Esophagus (tissue), 2 donors: ENCODE results near the gene KIZ. TPM values are rescaled to one million over a fixed set of nuclear protein-coding genes. Genes with fewer than 3 reads are reported as not detected.

ENCODE experiments used
- H3K27ac ChIP-seq, 2 donors: one replicate each; pipeline ENCODE4 v1.5.1; 2013; ENCODE audit warnings: low read depth in 2 of 2, mild to moderate bottlenecking in 2 of 2, inconsistent platforms in 1 of 2, low read length in 1 of 2, moderate library complexity in 1 of 2
- H3K27me3 ChIP-seq, 2 donors: one replicate each; pipeline ENCODE4 v1.6.1; 2013; ENCODE audit warnings: low read length in 2 of 2, control low read depth in 1 of 2, mild to moderate bottlenecking in 1 of 2; ENCODE audit not compliant: insufficient read depth in 2 of 2, control insufficient read depth in 1 of 2
- H3K36me3 ChIP-seq, 2 donors: one replicate each; pipeline ENCODE4 v1.6.1; 2013; ENCODE audit warnings: low read length in 1 of 2; ENCODE audit not compliant: control insufficient read depth in 2 of 2, insufficient read depth in 2 of 2
- H3K4me1 ChIP-seq, 2 donors: one replicate each; pipeline ENCODE4 v1.6.1; 2013; ENCODE audit warnings: low read length in 1 of 2; ENCODE audit not compliant: control insufficient read depth in 2 of 2, insufficient read depth in 2 of 2
- H3K4me3 ChIP-seq, 2 donors: one replicate each; pipeline ENCODE4 v1.5.1; 2013; ENCODE audit warnings: low read length in 2 of 2, mild to moderate bottlenecking in 2 of 2, low read depth in 1 of 2, moderate library complexity in 1 of 2
- H3K9me3 ChIP-seq, 2 donors: one replicate each; pipeline ENCODE4 v1.6.1; 2013; ENCODE audit warnings: mild to moderate bottlenecking in 2 of 2, low read depth in 1 of 2, low read length in 1 of 2, moderate library complexity in 1 of 2; ENCODE audit not compliant: control insufficient read depth in 2 of 2, insufficient read depth in 1 of 2
- WGBS, 2 donors: extraction: QIAGEN DNeasy Blood & Tissue Kit; methylation state at CpG; one replicate each; pipeline ENCODE4 v1.1.7; 2013; 5-methylcytosine and 5-hydroxymethylcytosine counted together
- polyA plus RNA-seq, 2 donors: library from polyadenylated mRNA; stranded (reverse); fragments of 200-250 nt; gene quantifications; one replicate each; pipeline ENCODE4 v1.2.3, GENCODE V29; 2013
- donor health status: healthy with polysubstance abuse.
- donor health status: Bipolar disorder and iron deficiency.

The KIZ gene
- polyA plus RNA-seq, 2 donors = 4.0 to 5.7 TPM

- peaks cover 0 to 2% of the 10 kb centered on the region in 2 donors for H3K36me3 ChIP-seq
- no peak overlapping the region for H3K27ac ChIP-seq
- no peaks in the 10 kb centered on the region for H3K4me1 ChIP-seq
- WGBS, 2 donors = 90 to 92% methylated on average over 4 of the region's 4 CpGs
- H3K4me3 ChIP-seq = no peak overlapping the region
- no peaks in the 10 kb centered on the region for H3K9me3 ChIP-seq
- H3K27me3 ChIP-seq = no peaks in the 10 kb centered on the region
Observed at GRCh38 chr20:21203088-21203656, 77.3 kb downstream of the KIZ start.

- Histone ChIP-seq H3K27ac (no peak overlapping the region), H3K4me3 (no peak overlapping the region), H3K36me3 (peaks cover 0 to 2% of the 10 kb centered on the region in 2 donors), H3K4me1 (no peaks in the 10 kb centered on the region), H3K27me3 (no peaks in the 10 kb centered on the region), H3K9me3 (no peaks in the 10 kb centered on the region)
- 67 to 90% methylated on average over 3 of the region's 3 CpGs for whole genome bisulfite sequencing, 2 donors
Observed at GRCh38 chr20:21206584-21206983, 80.7 kb downstream of the KIZ start.

GRCh38 chr20:21208999-21209398 lies 83.1 kb downstream of the KIZ start:
- Histone ChIP-seq H3K27ac (no peak overlapping the region), H3K4me3 (no peak overlapping the region), H3K36me3 (peaks cover 0 to 2% of the 10 kb centered on the region in 2 donors), H3K4me1 (no peaks in the 10 kb centered on the region), H3K27me3 (no peaks in the 10 kb centered on the region), H3K9me3 (no peaks in the 10 kb centered on the region)
- 76 to 89% methylated on average over 3 of the region's 3 CpGs for WGBS, 2 donors

- H3K27ac ChIP-seq = no peak overlapping the region
- H3K9me3 ChIP-seq = no peaks in the 10 kb centered on the region
- H3K27me3 ChIP-seq = no peaks in the 10 kb centered on the region
- WGBS, 2 donors = 97 to 98% methylated on average over 1 of the region's 1 CpG
- H3K4me1 ChIP-seq = no peaks in the 10 kb centered on the region
- no peak overlapping the region for H3K4me3 ChIP-seq
- H3K36me3 ChIP-seq = peaks cover 0 to 2% of the 10 kb centered on the region in 2 donors
Observed at GRCh38 chr20:21209668-21210067, 83.8 kb downstream of the KIZ start.

GRCh38 chr20:21213691-21214090 lies 87.8 kb downstream of the KIZ start:
- Histone ChIP-seq H3K27me3 (no peaks in the 10 kb centered on the region), H3K4me1 (no peaks in the 10 kb centered on the region), H3K9me3 (no peaks in the 10 kb centered on the region), H3K4me3 (no peak overlapping the region), H3K27ac (no peak overlapping the region), H3K36me3 (no peaks in the 10 kb centered on the region)
- WGBS, 2 donors = 84 to 86% methylated on average over 2 of the region's 2 CpGs

- no peaks in the 10 kb centered on the region for H3K27me3 ChIP-seq
- H3K36me3 ChIP-seq = no peaks in the 10 kb centered on the region
- H3K27ac ChIP-seq = no peak overlapping the region
- H3K4me3 ChIP-seq = no peak overlapping the region
- no peaks in the 10 kb centered on the region for H3K4me1 ChIP-seq
- H3K9me3 ChIP-seq = no peaks in the 10 kb centered on the region
- 70 to 79% methylated on average over 1 of the region's 1 CpG for WGBS, 2 donors
Observed at GRCh38 chr20:21214431-21214830, 88.5 kb downstream of the KIZ start.

GRCh38 chr20:21219686-21220085 lies 93.8 kb downstream of the KIZ start:
- Histone ChIP-seq H3K36me3 (no peaks in the 10 kb centered on the region), H3K9me3 (no peaks in the 10 kb centered on the region), H3K4me3 (no peak overlapping the region), H3K4me1 (no peaks in the 10 kb centered on the region), H3K27ac (no peak overlapping the region), H3K27me3 (no peaks in the 10 kb centered on the region)
- 80 to 82% methylated on average over 3 of the region's 3 CpGs for WGBS, 2 donors

- H3K27ac ChIP-seq = no peak overlapping the region
- H3K4me1 ChIP-seq = no peaks in the 10 kb centered on the region
- no peak overlapping the region for H3K4me3 ChIP-seq
- 91% methylated on average over 4 of the region's 4 CpGs for WGBS, 2 donors
- no peaks in the 10 kb centered on the region for H3K27me3 ChIP-seq
- H3K9me3 ChIP-seq = no peaks in the 10 kb centered on the region
- H3K36me3 ChIP-seq = no peaks in the 10 kb centered on the region
Observed at GRCh38 chr20:21224217-21224616, 98.3 kb downstream of the KIZ start.

- no peaks in the 10 kb centered on the region for H3K9me3 ChIP-seq
- no peaks in the 10 kb centered on the region for H3K27me3 ChIP-seq
- no peaks in the 10 kb centered on the region for H3K4me1 ChIP-seq
- 70 to 77% methylated on average over 6 of the region's 6 CpGs for WGBS, 2 donors
- H3K27ac ChIP-seq = no peak overlapping the region
- no peaks in the 10 kb centered on the region for H3K36me3 ChIP-seq
- no peak overlapping the region for H3K4me3 ChIP-seq
Observed at GRCh38 chr20:21225215-21225947, 99.5 kb downstream of the KIZ start.

- 84 to 86% methylated on average over 3 of the region's 3 CpGs for WGBS, 2 donors
- H3K9me3 ChIP-seq = no peaks in the 10 kb centered on the region
- H3K27me3 ChIP-seq = no peaks in the 10 kb centered on the region
Observed at GRCh38 chr20:21228511-21228910, 102.6 kb downstream of the KIZ start.

More at GRCh38 chr20:21228511-21228910, 102.6 kb downstream of the KIZ start:
- Histone ChIP-seq H3K36me3 (no peaks in the 10 kb centered on the region), H3K4me1 (no peaks in the 10 kb centered on the region), H3K27ac (no peak overlapping the region), H3K4me3 (no peak overlapping the region)
